Body of pancreas (tissue), 4 donors: ENCODE data around the gene ATAD3B.

ENCODE experiments used
- CTCF ChIP-seq, 7 experiments: fragments of 450-650 bp in 4 of 7; fragments of 200-600 bp in 3 of 7; sonication (generic) in 3 of 7; IDR thresholded peaks; one replicate each; pipeline ENCODE4 v1.5.1; 2016 to 2019; ENCODE audit warnings: antibody characterized with exemption in 7 of 7
- POLR2A ChIP-seq, 3 donors: fragments of 450-650 bp; IDR thresholded peaks; one replicate each; pipeline ENCODE4 v1.6.1; 2016; ENCODE audit warnings: antibody characterized with exemption in 3 of 3, mild to moderate bottlenecking in 2 of 3

- TF ChIP-seq CTCF (IDR thresholded peaks at IDR 0.05): no peak
- no peak for TF ChIP-seq POLR2A (IDR thresholded peaks at IDR 0.05)
These were observed 9.7 kb upstream of the ATAD3B start for GRCh38 chr1:1461721-1462317.
